Activated CD4-positive, alpha-beta memory T cell treated with anti-CD3 and anti-CD28 coated beads for 36 hours (primary cell): ENCODE results near the gene RGL3. TPM values are rescaled to one million over a fixed set of nuclear protein-coding genes. Genes with fewer than 3 reads are reported as not detected.
A peak's percentile ranks its signal among the peaks of the same experiment; 100 is the strongest.
"Not testable (repeated sequence)": the region's sequence is repeated elsewhere in the genome, so short reads cannot be mapped to it uniquely, and the experiment has no call there.

Source experiments
- CTCF ChIA-PET: fragments of 350-600 bp; sonication (Branson Sonifier 250); formaldehyde crosslinking; loops from one replicate; lab custom pipeline; 2021; ENCODE audit warnings: antibody characterized with exemption, inconsistent platforms; lab: Charles Lee
- POLR2A ChIA-PET: fragments of 350-600 bp; sonication (Branson Sonifier 250); formaldehyde crosslinking; loops from one replicate; lab custom pipeline; 2021; ENCODE audit warnings: antibody characterized with exemption; lab: Charles Lee
- DNase-seq: peaks from one replicate; pipeline ENCODE4 v3.0.0-alpha.2; 2020
- H3K27ac Mint-ChIP-seq: one replicate; pipeline ENCODE4 v1.8.0; 2021; ENCODE audit warnings: mixed read lengths
- H3K27me3 Mint-ChIP-seq: one replicate; pipeline ENCODE4 v1.8.0; 2021; ENCODE audit warnings: mixed read lengths
- H3K36me3 Mint-ChIP-seq: one replicate; pipeline ENCODE4 v1.8.0; 2021; ENCODE audit warnings: mixed read lengths
- H3K4me1 Mint-ChIP-seq: one replicate; pipeline ENCODE4 v1.8.0; 2021; ENCODE audit warnings: low read depth, mixed read lengths
- H3K4me3 Mint-ChIP-seq: one replicate; pipeline ENCODE4 v1.8.0; 2021; ENCODE audit warnings: mild to moderate bottlenecking, mixed read lengths
- H3K9me3 Mint-ChIP-seq: one replicate; pipeline ENCODE4 v1.8.0; 2021; ENCODE audit warnings: mixed read lengths
- intact Hi-C: fragments of 100-400 bp; cut with micrococcal nuclease; formaldehyde crosslinking; loops from one replicate; pipeline ENCODE4 v1.15.1; 2023
- total RNA-seq, 2 experiments: library from RNA; stranded (reverse); gene quantifications; one replicate each; pipeline ENCODE4 v1.2.3, GENCODE V29; 2021

RGL3 gene
- total RNA-seq, 2 experiments from 2014 or later: not detected

DNA sequence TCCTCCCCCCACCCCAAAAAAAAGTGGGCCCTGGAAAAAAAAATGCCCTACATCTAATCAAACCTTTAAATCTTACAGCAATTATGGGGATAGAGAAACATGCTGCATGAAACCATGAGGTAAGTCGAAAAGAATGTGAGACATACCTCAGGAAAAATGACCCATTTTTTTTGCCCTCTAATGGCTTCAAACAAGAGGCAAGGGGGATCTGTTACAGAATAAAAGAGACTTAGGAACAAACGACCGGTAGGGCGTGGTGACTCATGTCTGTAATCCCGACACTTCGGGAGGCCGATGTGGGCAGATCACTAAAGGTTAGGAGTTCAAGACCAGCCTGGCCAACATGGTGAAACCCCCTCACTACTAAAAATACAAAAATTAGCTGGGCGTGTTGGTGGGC lies 8.4 kb downstream of the RGL3 start:
- H3K4me3 Mint-ChIP-seq: no peak overlapping the region
- POLR2A ChIA-PET: no interaction called here
- no peak overlapping the region for H3K27ac Mint-ChIP-seq
- H3K4me1 Mint-ChIP-seq: no peaks in the 10 kb centered on the region
- DNase-seq: no peak
- CTCF ChIA-PET: no interaction called here
- no peaks in the 10 kb centered on the region for H3K9me3 Mint-ChIP-seq
- intact Hi-C loops: no loop called here
- peaks cover 11% of the 10 kb centered on the region for H3K27me3 Mint-ChIP-seq
- H3K36me3 Mint-ChIP-seq: no peaks in the 10 kb centered on the region

DNA sequence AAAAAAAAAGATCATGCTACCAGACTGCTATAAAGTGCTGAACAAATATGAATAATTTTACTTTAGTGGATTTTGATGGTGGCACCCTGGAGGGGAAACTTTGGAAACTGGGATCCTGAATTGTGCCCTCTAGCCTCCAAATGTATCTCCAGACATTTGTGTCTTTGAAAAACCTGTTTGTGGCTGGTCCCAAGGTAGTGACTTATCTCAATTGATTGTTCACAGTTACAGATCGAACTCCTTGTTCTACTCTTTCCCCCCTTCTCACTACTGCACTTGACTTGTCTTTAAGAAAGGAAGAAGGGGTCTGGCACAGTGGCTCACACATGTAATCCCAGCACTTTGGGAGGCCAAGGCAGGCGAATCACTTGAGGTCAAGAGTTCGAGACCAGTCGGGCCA lies 10.5 kb downstream of the RGL3 start:
- CTCF ChIA-PET: no interaction called here
- POLR2A ChIA-PET: no interaction called here
- H3K4me3 Mint-ChIP-seq: no peak overlapping the region
- H3K36me3 Mint-ChIP-seq: no peaks in the 10 kb centered on the region
- peaks cover 11% of the 10 kb centered on the region for H3K27me3 Mint-ChIP-seq
- intact Hi-C loops: no loop called here
- no peak for DNase-seq
- no peaks in the 10 kb centered on the region for H3K9me3 Mint-ChIP-seq
- H3K27ac Mint-ChIP-seq: no peak overlapping the region
- H3K4me1 Mint-ChIP-seq: no peaks in the 10 kb centered on the region

DNA sequence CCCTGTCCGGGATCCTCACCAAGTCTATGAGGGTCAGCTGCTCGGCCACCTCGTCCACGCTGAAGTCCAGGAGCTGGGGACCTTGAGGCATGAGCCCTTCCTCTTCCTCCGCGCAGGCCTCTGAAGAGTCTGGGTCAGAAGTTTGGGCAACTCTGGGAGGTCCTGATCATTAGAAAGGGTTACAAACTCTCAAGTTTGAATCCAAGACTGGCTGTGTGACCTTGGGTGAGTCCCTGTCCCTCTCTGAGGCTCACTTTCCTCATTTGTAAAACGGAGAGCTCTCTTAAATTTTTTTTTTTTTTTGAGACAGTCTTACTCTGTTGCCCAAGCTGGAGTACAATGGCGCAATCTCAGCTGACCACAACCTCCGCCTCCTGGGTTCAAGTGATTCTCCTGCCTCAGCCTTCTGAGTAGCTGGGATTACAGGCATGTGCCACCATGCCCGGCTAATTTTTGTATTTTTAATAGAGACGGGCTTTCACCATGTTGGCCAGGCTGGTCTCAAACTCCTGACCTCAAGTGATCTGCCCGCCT lies 12.3 kb downstream of the RGL3 start:
- H3K27ac Mint-ChIP-seq, DNase-seq, intact Hi-C loops, H3K4me1 Mint-ChIP-seq, H3K4me3 Mint-ChIP-seq, H3K36me3 Mint-ChIP-seq, H3K9me3 Mint-ChIP-seq: not testable (repeated sequence)
- CTCF ChIA-PET: interaction anchor here (0.7 to 1.5 kb wide), 2 partner anchors 25 to 29 kb away, joined by 3 to 4 read pairs; no protein-coding TSS in a partner anchor
- POLR2A ChIA-PET: interaction anchor here (1.1 kb wide), 1 partner anchor 9 kb away, joined by 3 read pairs; no protein-coding TSS in a partner anchor
- peaks cover 11% of the 10 kb centered on the region for H3K27me3 Mint-ChIP-seq

DNA sequence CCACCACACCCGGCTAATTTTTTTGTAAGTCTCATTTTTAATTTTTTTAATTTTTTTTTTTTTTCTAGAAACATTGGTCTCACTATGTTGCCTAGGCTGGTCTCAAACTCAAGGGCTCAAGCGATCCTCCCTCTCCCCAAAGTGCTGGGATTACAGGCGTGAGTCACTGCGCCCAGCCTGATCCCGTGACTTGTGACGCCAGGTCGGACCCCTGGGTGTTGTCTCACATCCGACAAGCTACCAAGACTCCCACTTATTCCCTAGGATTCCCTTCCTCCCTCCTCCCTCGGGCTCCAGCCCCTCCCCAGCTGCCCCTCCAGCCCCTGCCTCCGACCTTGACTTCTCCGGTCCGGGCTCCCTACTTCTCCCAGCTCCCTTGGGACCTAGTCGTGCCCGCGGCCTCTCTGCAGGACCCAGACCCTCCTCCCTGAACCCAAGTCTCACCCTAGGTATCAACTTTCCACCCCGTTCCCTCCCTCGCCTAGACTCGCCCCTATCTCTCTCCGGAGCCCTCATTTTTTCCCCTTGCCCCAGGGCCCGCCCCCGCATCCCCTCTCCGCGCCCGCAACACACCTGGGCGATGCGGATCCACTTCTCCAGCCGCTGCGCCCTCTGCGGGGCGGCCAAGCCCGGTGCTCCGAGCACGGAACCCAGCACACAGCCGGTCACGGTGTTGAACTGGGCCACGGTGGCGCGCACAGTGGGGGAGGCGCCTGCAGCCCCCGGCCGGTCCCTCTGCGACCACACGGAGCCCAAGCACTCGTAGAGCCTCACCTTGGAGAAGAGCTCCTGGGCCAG lies 13.1 kb downstream of the RGL3 start:
- POLR2A ChIA-PET: interaction anchor here (1.1 kb wide), 1 partner anchor 10 kb away, joined by 3 read pairs; no protein-coding TSS in a partner anchor
- H3K4me1 Mint-ChIP-seq: no peaks in the 10 kb centered on the region
- no peak overlapping the region for H3K27ac Mint-ChIP-seq
- no peaks in the 10 kb centered on the region for H3K9me3 Mint-ChIP-seq
- DNase-seq: peak; percentile 58
- peaks cover 8% of the 10 kb centered on the region for H3K27me3 Mint-ChIP-seq
- no peaks in the 10 kb centered on the region for H3K36me3 Mint-ChIP-seq
- intact Hi-C loops: no loop called here
- CTCF ChIA-PET: interaction anchor here (0.7 to 1.5 kb wide), 3 partner anchors 29 to 114 kb away, joined by 3 to 4 read pairs (median 3); no protein-coding TSS in a partner anchor
- no peak overlapping the region for H3K4me3 Mint-ChIP-seq

DNA sequence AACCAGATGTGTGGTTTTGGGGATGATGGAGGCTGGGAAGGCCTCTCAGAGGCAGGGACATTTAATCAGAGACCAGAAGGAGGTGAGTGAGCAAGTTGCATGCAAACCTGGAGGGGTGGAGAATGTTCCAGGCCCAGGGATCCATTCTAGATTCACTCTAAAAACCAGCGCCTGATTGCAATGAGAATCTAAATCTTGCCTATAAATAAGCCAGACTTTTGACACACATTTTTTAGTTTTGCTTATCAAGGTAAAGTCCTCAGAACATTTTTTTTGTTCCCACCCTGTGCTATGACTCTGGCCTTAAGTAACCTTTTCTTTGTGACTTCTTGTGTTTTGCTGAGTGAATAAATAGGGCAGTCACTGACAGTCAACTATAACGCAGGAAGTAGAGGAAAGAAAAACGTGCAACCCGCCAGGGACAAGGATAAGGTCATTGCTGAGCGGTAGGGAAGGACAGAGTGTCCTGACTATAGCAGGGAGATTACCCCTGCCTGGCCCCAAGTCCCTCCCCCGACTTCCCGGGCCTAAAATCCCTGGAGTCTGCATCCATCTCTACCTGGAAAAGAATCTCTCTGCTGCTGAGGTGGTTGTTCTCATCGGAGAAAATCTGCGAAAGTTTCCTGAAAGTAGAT lies 14.4 kb downstream of the RGL3 start:
- H3K27me3 Mint-ChIP-seq: peaks cover 8% of the 10 kb centered on the region
- H3K36me3 Mint-ChIP-seq: no peaks in the 10 kb centered on the region
- ChIA-PET POLR2A (no interaction called here), CTCF (interaction anchor here (1.1 kb wide), 1 partner anchor 78 kb away, joined by 3 read pairs; no protein-coding TSS in a partner anchor)
- no peak overlapping the region for H3K4me3 Mint-ChIP-seq
- no peaks in the 10 kb centered on the region for H3K4me1 Mint-ChIP-seq
- DNase-seq: no peak
- no peaks in the 10 kb centered on the region for H3K9me3 Mint-ChIP-seq
- no peak overlapping the region for H3K27ac Mint-ChIP-seq
- intact Hi-C loops: no loop called here

DNA sequence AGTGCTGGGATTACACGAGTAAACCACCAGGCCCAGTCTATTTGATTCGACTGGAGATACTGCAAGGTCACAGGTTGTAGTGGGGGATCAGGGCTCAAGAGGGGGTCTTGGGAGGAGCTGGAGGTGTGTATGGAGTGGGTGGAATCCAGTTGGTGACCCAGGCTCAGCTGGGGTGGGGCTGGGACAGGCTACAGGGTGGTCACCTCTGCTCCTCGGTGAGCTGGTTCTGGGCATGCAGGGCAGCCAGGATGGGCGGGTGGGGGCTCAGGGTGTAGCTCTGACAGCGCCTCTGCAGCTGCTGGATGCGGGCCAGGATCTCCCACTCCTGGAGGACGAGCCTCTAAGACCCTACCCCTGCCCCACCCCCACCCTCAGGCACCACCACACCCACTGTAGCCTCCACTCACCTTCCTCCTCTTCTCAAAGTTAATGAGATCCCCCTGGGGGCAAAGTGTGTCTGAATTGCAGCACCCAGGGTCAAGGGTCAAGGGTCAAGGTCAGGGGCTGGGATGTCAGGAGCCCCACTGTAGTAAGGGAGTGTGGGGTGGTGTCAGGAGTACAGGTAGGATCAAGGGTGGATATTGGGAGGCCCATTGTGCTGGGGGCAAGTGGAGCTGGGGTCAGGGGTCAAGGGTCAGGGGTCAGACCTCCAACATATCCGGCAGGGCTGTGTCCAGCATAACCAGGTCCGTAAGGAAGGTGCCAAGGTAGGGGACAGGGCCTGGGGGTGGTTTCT lies 17.1 kb downstream of the RGL3 start:
- POLR2A ChIA-PET: interaction anchor here (0.5 to 1.1 kb wide), 2 partner anchors 21 to 140 kb away, joined by 3 read pairs; no protein-coding TSS in a partner anchor
- intact Hi-C loops: no loop called here
- CTCF ChIA-PET: interaction anchor here (2.5 kb wide), 1 partner anchor 21 kb away, joined by 7 read pairs; no protein-coding TSS in a partner anchor
- no peak overlapping the region for H3K4me3 Mint-ChIP-seq
- no peaks in the 10 kb centered on the region for H3K36me3 Mint-ChIP-seq
- no peak overlapping the region for H3K27ac Mint-ChIP-seq
- no peaks in the 10 kb centered on the region for H3K4me1 Mint-ChIP-seq
- H3K27me3 Mint-ChIP-seq: peaks cover 2% of the 10 kb centered on the region
- H3K9me3 Mint-ChIP-seq: no peaks in the 10 kb centered on the region
- DNase-seq: no peak

DNA sequence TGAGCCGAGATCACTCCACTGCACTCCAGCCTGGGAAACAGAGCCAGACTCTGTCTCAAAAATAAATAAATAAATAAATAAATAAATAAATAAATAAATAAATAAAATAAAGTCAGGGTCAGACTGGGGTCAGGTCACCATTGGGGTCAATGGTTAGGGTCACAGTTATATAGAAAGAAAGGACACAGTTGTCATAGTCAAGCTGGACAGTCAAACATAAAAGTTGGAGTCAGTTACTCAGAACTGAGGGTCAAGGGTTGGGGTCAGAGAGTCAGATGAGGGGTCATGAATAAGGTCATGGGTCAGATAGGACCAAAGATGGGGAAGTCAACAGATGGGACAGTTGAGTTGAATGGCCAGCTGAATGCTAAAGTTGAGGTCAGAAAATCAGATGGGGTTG lies 18.3 kb downstream of the RGL3 start:
- ChIA-PET CTCF (interaction anchor here (0.6 kb wide), 1 partner anchor 79 kb away, joined by 5 read pairs; no protein-coding TSS in a partner anchor), POLR2A (no interaction called here)
- no peaks in the 10 kb centered on the region for H3K9me3 Mint-ChIP-seq
- no peak for DNase-seq
- H3K27ac Mint-ChIP-seq: peak overlapping the region; percentile 9
- H3K36me3 Mint-ChIP-seq: no peaks in the 10 kb centered on the region
- intact Hi-C loops: no loop called here
- H3K27me3 Mint-ChIP-seq: peaks cover 2% of the 10 kb centered on the region
- H3K4me3 Mint-ChIP-seq: no peak overlapping the region
- H3K4me1 Mint-ChIP-seq: no peaks in the 10 kb centered on the region

DNA sequence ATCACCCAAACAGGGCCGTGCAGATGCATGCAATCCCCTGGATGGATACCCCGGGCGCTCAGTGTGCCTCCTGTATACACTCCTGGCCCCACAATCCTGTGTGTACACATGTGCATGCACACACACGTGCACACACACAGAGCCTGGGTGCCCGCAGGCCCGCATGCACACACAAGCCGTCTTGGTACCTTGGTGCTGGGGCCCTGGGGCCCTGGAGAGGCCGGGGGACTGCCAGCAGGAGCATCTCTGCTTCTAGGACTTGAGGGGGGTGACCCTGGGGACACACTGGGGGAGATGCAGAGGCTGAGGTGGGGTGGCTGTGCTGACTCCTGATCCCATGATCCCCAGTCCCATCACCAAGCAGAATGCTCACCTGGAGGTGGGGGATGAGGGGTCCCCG lies 19.4 kb downstream of the RGL3 start:
- ChIA-PET POLR2A (no interaction called here), CTCF (no interaction called here)
- no peak overlapping the region for H3K4me3 Mint-ChIP-seq
- H3K4me1 Mint-ChIP-seq: no peaks in the 10 kb centered on the region
- H3K27me3 Mint-ChIP-seq: peaks cover 6% of the 10 kb centered on the region
- intact Hi-C loops: no loop called here
- no peaks in the 10 kb centered on the region for H3K9me3 Mint-ChIP-seq
- no peak for DNase-seq
- H3K36me3 Mint-ChIP-seq: no peaks in the 10 kb centered on the region
- no peak overlapping the region for H3K27ac Mint-ChIP-seq

DNA sequence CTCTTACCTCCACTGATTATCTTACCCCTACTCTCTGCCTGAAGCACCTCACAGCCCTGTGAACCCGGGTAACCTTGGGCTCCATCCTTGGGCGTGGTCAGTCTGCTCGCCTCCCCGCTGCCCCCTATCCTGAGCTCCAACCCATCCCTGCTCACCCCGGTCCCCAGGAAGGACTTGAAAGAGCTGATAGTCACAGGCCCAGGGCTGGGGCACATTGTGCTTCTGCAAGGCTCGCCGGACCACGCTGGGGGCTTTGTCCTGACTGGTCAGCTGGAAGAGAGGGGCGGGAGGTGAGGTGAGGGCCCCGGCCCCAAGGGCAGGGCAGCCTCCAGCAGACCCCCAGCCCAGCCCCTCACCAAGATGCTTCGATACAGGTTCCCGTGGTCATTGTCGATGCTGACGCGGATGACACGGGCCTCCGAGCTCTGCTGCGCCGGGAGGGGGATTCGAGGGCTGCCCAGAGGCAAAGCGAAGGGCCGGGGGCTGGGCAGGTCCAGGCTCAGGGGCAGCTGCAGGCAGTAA lies 22.0 kb downstream of the RGL3 start:
- no peak overlapping the region for H3K4me3 Mint-ChIP-seq
- H3K27ac Mint-ChIP-seq: no peak overlapping the region
- H3K9me3 Mint-ChIP-seq: no peaks in the 10 kb centered on the region
- intact Hi-C loops: no loop called here
- no peaks in the 10 kb centered on the region for H3K4me1 Mint-ChIP-seq
- ChIA-PET CTCF (no interaction called here), POLR2A (no interaction called here)
- H3K36me3 Mint-ChIP-seq: no peaks in the 10 kb centered on the region
- no peak for DNase-seq
- H3K27me3 Mint-ChIP-seq: peaks cover 6% of the 10 kb centered on the region

DNA sequence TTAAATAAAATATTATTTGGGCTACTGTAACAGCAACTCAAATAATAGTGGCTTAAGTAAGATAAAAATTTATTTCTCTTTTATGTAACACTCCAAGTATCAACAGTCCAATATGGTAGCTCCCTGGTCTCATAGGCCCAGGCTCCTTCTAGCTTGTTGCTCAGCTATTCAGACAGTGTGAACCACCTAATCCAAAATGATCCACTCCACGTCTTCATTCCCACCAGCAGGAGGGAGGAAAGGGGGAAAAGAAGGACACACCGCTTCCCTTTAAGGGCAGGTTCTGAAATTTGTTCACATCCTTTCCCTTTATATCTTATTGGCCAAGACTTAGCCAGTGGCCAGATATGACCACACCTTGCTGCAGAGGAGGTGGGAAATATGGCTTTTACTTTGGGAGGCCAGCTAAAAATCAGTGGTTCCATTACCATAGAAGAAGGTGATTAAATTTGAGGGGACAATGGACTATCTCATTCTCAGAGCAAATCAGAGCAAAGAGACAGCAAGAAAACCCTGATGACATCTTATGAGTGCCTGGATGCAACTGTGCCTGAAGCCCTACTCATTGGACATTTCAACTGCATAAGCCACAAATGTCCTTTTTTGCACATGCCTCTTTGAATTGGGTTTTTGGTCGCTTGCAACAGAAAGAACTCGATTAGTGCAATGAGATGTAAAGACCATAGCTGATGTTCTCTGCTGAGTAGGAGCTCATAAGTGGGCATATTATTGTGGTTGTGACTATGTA lies 28.0 kb downstream of the RGL3 start:
- Mint-ChIP-seq H3K27me3 (peaks cover 4% of the 10 kb centered on the region), H3K4me1 (peaks cover 6% of the 10 kb centered on the region), H3K4me3 (no peak overlapping the region), H3K36me3 (no peaks in the 10 kb centered on the region), H3K9me3 (peaks cover 3% of the 10 kb centered on the region), H3K27ac (no peak overlapping the region)
- ChIA-PET POLR2A (interaction anchor here (1.6 kb wide), 1 partner anchor 9 kb away, joined by 3 read pairs; no protein-coding TSS in a partner anchor), CTCF (interaction anchor here (0.8 to 2.5 kb wide), 2 partner anchors 8 to 10 kb away, joined by 3 to 9 read pairs; no protein-coding TSS in a partner anchor)
- intact Hi-C loops: no loop called here
- no peak for DNase-seq

DNA sequence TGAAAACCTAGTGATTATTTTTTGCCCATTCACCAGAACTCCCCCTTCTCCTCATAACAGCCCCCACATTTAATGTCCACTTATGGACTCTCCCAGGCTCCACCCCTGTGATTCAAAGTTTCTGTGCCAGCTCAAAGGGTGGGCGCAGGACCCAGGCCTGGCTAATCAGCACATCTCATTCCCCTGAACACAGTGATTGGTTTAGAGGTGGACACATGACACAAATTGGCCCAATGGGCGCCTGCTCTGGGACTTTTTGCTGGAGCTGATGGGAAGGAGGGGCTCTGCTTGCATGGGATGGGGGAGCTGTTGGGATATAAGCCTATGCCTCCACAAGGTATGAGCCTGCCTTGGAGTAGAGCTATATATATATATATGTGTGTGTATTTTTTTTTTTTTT lies 28.8 kb downstream of the RGL3 start:
- H3K4me1 Mint-ChIP-seq: peaks cover 6% of the 10 kb centered on the region
- intact Hi-C loops: no loop called here
- ChIA-PET CTCF (interaction anchor here (2.5 kb wide), 1 partner anchor 9 kb away, joined by 9 read pairs; no protein-coding TSS in a partner anchor), POLR2A (interaction anchor here (1.6 kb wide), 1 partner anchor 9 kb away, joined by 3 read pairs; no protein-coding TSS in a partner anchor)
- H3K4me3 Mint-ChIP-seq: no peak overlapping the region
- H3K27me3 Mint-ChIP-seq: peaks cover 3% of the 10 kb centered on the region
- H3K36me3 Mint-ChIP-seq: no peaks in the 10 kb centered on the region
- no peak for DNase-seq
- H3K9me3 Mint-ChIP-seq: peaks cover 3% of the 10 kb centered on the region
- no peak overlapping the region for H3K27ac Mint-ChIP-seq
